ENCODE data around the gene ATAD3A. TPM values are rescaled to one million over a fixed set of nuclear protein-coding genes. Genes with fewer than 3 reads are reported as not detected.

Gene ATAD3A
- total and polyA plus RNA-seq, 10 donors = 11.3 to 29.0 (median 17.1) TPM

- no peaks in the 10 kb centered on the region for H3K9me3 ChIP-seq
- TF ChIP-seq POLR2A (IDR thresholded peaks at IDR 0.05) = no peak
- peak in 1 of 3 donors; percentile 49 for TF ChIP-seq POLR2AphosphoS5 (IDR thresholded peaks at IDR 0.05)
- no peak for DNase-seq
- intact Hi-C loops (cut with DNase I; ENCODE audit: low total_unique reads) = no loop called here
- 81 to 92% (median 88%) methylated on average over 23 of the region's 23 CpGs for WGBS, 5 donors
- no peak overlapping the region for H3K4me3 ChIP-seq
- peak overlapping the region in 3 of 8 donors; percentile 4 to 17 (median 7) for H3K27ac ChIP-seq
- no peaks in the 10 kb centered on the region for H3K27me3 ChIP-seq (replicated peaks in 1 of 7)
- peaks cover 0 to 76% (median 22%) of the 10 kb centered on the region in 6 donors for H3K36me3 ChIP-seq
- H3K4me1 ChIP-seq = peaks cover 0 to 52% (median 11%) of the 10 kb centered on the region in 6 donors
Observed at GRCh38 chr1:1545946-1546737, 34.2 kb downstream of the ATAD3A start.

- Histone ChIP-seq H3K4me3 (no peak overlapping the region), H3K27ac (no peak overlapping the region), H3K36me3 (peaks cover 0 to 71% (median 13%) of the 10 kb centered on the region in 6 donors), H3K9me3 (no peaks in the 10 kb centered on the region), H3K4me1 (peaks cover 0 to 46% (median 8%) of the 10 kb centered on the region in 6 donors), H3K27me3 (replicated peaks in 1 of 7) (no peaks in the 10 kb centered on the region)
- intact Hi-C loops (cut with DNase I; ENCODE audit: low total_unique reads) = no loop called here
- DNase-seq = no peak
- TF ChIP-seq POLR2AphosphoS5 (IDR thresholded peaks at IDR 0.05) (no peak), CTCF (IDR thresholded peaks at IDR 0.05 in 8 of 11, conservative IDR thresholded peaks at IDR 0.05 in 3 of 11) (no peak), POLR2A (IDR thresholded peaks at IDR 0.05) (no peak)
- 74 to 96% (median 87%) methylated on average over 9 of the region's 9 CpGs for WGBS, 5 donors
Observed at GRCh38 chr1:1547011-1547410, 35.0 kb downstream of the ATAD3A start.

GRCh38 chr1:1547476-1547875, 35.5 kb downstream of the ATAD3A start:
- Histone ChIP-seq H3K4me1 (peaks cover 0 to 42% (median 7%) of the 10 kb centered on the region in 6 donors), H3K9me3 (no peaks in the 10 kb centered on the region), H3K4me3 (no peak overlapping the region), H3K27ac (no peak overlapping the region), H3K27me3 (replicated peaks in 1 of 7) (no peaks in the 10 kb centered on the region), H3K36me3 (peaks cover 0 to 67% (median 10%) of the 10 kb centered on the region in 6 donors)
- 90 to 97% (median 91%) methylated on average over 17 to 19 of the region's 19 CpGs for WGBS, 5 donors
- intact Hi-C loops (cut with DNase I; ENCODE audit: low total_unique reads) = no loop called here
- no peak for TF ChIP-seq CTCF (IDR thresholded peaks at IDR 0.05 in 8 of 11, conservative IDR thresholded peaks at IDR 0.05 in 3 of 11)
- TF ChIP-seq POLR2AphosphoS5 (IDR thresholded peaks at IDR 0.05) = peak in 2 of 3 donors; percentile 24 to 32
- no peak for TF ChIP-seq POLR2A (IDR thresholded peaks at IDR 0.05)
- DNase-seq = no peak

- no peaks in the 10 kb centered on the region for H3K27me3 ChIP-seq (replicated peaks in 1 of 7)
- peaks cover 0 to 56% (median 0%) of the 10 kb centered on the region in 6 donors for H3K36me3 ChIP-seq
- intact Hi-C loops (cut with DNase I; ENCODE audit: low total_unique reads) = no loop called here
- WGBS, 5 donors = 82 to 94% (median 87%) methylated on average over 11 to 14 of the region's 14 CpGs
- no peak overlapping the region for H3K4me3 ChIP-seq
- H3K9me3 ChIP-seq = no peaks in the 10 kb centered on the region
- no peak overlapping the region for H3K27ac ChIP-seq
- H3K4me1 ChIP-seq = peaks cover 0 to 31% (median 0%) of the 10 kb centered on the region in 6 donors
- peak in 2 of 3 donors; percentile 41 to 54 for TF ChIP-seq POLR2AphosphoS5 (IDR thresholded peaks at IDR 0.05)
- no peak for TF ChIP-seq POLR2A (IDR thresholded peaks at IDR 0.05)
- no peak for TF ChIP-seq CTCF (IDR thresholded peaks at IDR 0.05 in 8 of 11, conservative IDR thresholded peaks at IDR 0.05 in 3 of 11)
- DNase-seq = no peak
Observed at GRCh38 chr1:1548591-1548990, 36.6 kb downstream of the ATAD3A start.

All from spleen (tissue), 11 donors.